Measurements from ENCODE around the gene KCNG2.

- TF ChIP-seq ZBTB26 (tag by site-specific recombination; optimal IDR thresholded peaks at IDR 0.05) (no peak), KLF16 (tag by site-specific recombination; IDR thresholded peaks at IDR 0.05) (no peak), CTCF (tag by site-specific recombination; IDR thresholded peaks at IDR 0.05) (no peak), ZNF175 (tag by site-specific recombination; IDR thresholded peaks at IDR 0.05) (no peak), ZNF18 (tag by site-specific recombination; IDR thresholded peaks at IDR 0.05) (no peak), ZFP37 (tag by site-specific recombination; IDR thresholded peaks at IDR 0.05) (no peak), ZNF645 (tag by site-specific recombination; IDR thresholded peaks at IDR 0.05) (no peak), REST (tag by site-specific recombination; IDR thresholded peaks at IDR 0.05) (no peak), ZNF292 (tag by site-specific recombination; IDR thresholded peaks at IDR 0.05; ENCODE audit: borderline replicate concordance, low read depth) (no peak), SALL2 (tag by site-specific recombination; IDR thresholded peaks at IDR 0.05; ENCODE audit: borderline replicate concordance) (no peak), KLF9 (tag by site-specific recombination; IDR thresholded peaks at IDR 0.05; ENCODE audit: low read depth) (no peak)
Measured at GRCh38 chr18:79941473-79942119, 143.9 kb downstream of the KCNG2 start.
